Colonic mucosa (tissue), 4 donors: ENCODE measurements around the gene PPP3CA. TPM values are rescaled to one million over a fixed set of nuclear protein-coding genes. Genes with fewer than 3 reads are reported as not detected.

Experiments
- DNase-seq: peaks from one replicate; pipeline ENCODE4 v3.0.0-alpha.2; 2020
- H3K27ac ChIP-seq: fragments of 200-600 bp; one replicate; pipeline ENCODE4 v1.8.0; 2021
- H3K27me3 ChIP-seq: fragments of 200-600 bp; one replicate; pipeline ENCODE4 v1.8.0; 2021
- H3K36me3 ChIP-seq: fragments of 200-600 bp; one replicate; pipeline ENCODE4 v1.8.0; 2021
- H3K4me1 ChIP-seq: fragments of 200-600 bp; one replicate; pipeline ENCODE4 v1.8.0; 2021; ENCODE audit warnings: mild to moderate bottlenecking
- H3K4me3 ChIP-seq: fragments of 200-600 bp; one replicate; pipeline ENCODE4 v1.8.0; 2021
- H3K9ac ChIP-seq, 2 donors: one replicate each; pipeline ENCODE4 v1.7.0; 2013; ENCODE audit warnings: control low read depth in 2 of 2, low read depth in 2 of 2, low read length in 2 of 2
- H3K9me3 ChIP-seq: fragments of 200-600 bp; one replicate; pipeline ENCODE4 v1.8.0; 2021
- intact Hi-C: fragments of 100-400 bp; cut with DNase I; formaldehyde crosslinking; loops from one replicate; pipeline ENCODE4 v1.14.1; 2022
- total RNA-seq, 2 donors: library from RNA; stranded (reverse); fragmentation: NEBNext Ultra II Directional in 1 of 2; extraction: Animal tissue kit (Norgen Biotek cat#: 25700) in 1 of 2; gene quantifications; one replicate each; pipeline ENCODE4 v1.2.1, GENCODE V29; 2021
- TF ChIP-seq, protein P1 (sequence below): fragments of 200-600 bp; IDR thresholded peaks from one replicate; pipeline ENCODE4 v1.8.0; 2022; ENCODE audit warnings: antibody characterized with exemption, mild to moderate bottlenecking
- donor health status: healthy.
- donor health status: DM: no; HTN: no; CAD: no.
- donor health status: DM: no; HTN: no; CAD: no.

The PPP3CA gene
- total RNA-seq, 2 donors from 2014 or later, result 34.5 to 43.9 TPM

DNA sequence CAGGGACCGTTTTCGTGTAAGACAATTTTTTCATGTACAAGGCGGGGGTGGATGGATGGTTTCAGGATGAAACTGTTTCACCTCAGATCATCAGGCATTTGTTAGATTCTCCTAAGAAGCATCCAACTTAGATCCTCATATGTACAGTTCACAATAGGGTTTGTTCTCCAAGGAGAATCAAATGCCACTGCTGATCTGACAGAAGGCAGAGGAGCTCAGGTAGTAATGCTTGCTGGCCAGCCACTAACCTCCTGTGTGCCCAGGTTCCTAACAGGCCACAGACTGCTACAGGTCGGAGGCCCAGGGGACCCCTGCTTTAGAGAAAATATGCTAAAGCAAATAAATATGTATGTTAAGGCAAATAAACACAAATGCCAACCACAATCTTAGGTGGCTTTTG lies 61.3 kb downstream of the PPP3CA start:
- H3K4me1 ChIP-seq, result no peaks in the 10 kb centered on the region
- H3K9ac ChIP-seq, result no peak overlapping the region
- H3K4me3 ChIP-seq, result no peak overlapping the region
- intact Hi-C loops, result no loop called here
- no peaks in the 10 kb centered on the region for H3K27me3 ChIP-seq
- TF ChIP-seq, protein P1, sequence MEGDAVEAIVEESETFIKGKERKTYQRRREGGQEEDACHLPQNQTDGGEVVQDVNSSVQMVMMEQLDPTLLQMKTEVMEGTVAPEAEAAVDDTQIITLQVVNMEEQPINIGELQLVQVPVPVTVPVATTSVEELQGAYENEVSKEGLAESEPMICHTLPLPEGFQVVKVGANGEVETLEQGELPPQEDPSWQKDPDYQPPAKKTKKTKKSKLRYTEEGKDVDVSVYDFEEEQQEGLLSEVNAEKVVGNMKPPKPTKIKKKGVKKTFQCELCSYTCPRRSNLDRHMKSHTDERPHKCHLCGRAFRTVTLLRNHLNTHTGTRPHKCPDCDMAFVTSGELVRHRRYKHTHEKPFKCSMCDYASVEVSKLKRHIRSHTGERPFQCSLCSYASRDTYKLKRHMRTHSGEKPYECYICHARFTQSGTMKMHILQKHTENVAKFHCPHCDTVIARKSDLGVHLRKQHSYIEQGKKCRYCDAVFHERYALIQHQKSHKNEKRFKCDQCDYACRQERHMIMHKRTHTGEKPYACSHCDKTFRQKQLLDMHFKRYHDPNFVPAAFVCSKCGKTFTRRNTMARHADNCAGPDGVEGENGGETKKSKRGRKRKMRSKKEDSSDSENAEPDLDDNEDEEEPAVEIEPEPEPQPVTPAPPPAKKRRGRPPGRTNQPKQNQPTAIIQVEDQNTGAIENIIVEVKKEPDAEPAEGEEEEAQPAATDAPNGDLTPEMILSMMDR, result no peak
- DNase-seq, result no peak
- no peak overlapping the region for H3K27ac ChIP-seq
- H3K36me3 ChIP-seq, result no peaks in the 10 kb centered on the region
- H3K9me3 ChIP-seq, result no peaks in the 10 kb centered on the region

GRCh38 chr4:101284546-101284945 lies 62.8 kb downstream of the PPP3CA start:
- H3K4me1 ChIP-seq, result no peaks in the 10 kb centered on the region
- DNase-seq, result no peak
- no peak overlapping the region for H3K9ac ChIP-seq
- no peaks in the 10 kb centered on the region for H3K27me3 ChIP-seq
- intact Hi-C loops, result no loop called here
- TF ChIP-seq, protein P1, result no peak
- no peak overlapping the region for H3K4me3 ChIP-seq
- H3K36me3 ChIP-seq, result no peaks in the 10 kb centered on the region
- H3K9me3 ChIP-seq, result no peaks in the 10 kb centered on the region
- H3K27ac ChIP-seq, result no peak overlapping the region

GRCh38 chr4:101283434-101283833 lies 63.9 kb downstream of the PPP3CA start:
- H3K36me3 ChIP-seq, result no peaks in the 10 kb centered on the region
- intact Hi-C loops, result no loop called here
- H3K27ac ChIP-seq, result no peak overlapping the region
- H3K4me3 ChIP-seq, result no peak overlapping the region
- no peaks in the 10 kb centered on the region for H3K9me3 ChIP-seq
- H3K27me3 ChIP-seq, result no peaks in the 10 kb centered on the region
- TF ChIP-seq, protein P1, result no peak
- no peak for DNase-seq
- H3K9ac ChIP-seq, result no peak overlapping the region
- no peaks in the 10 kb centered on the region for H3K4me1 ChIP-seq

- Histone ChIP-seq H3K4me3 (no peak overlapping the region), H3K4me1 (no peaks in the 10 kb centered on the region), H3K9me3 (no peaks in the 10 kb centered on the region), H3K27me3 (no peaks in the 10 kb centered on the region), H3K36me3 (no peaks in the 10 kb centered on the region), H3K27ac (no peak overlapping the region), H3K9ac (no peak overlapping the region)
- no peak for DNase-seq
- TF ChIP-seq, protein P1, result no peak
- intact Hi-C loops, result no loop called here
Observed at GRCh38 chr4:101282076-101282844, 65.1 kb downstream of the PPP3CA start.

DNA sequence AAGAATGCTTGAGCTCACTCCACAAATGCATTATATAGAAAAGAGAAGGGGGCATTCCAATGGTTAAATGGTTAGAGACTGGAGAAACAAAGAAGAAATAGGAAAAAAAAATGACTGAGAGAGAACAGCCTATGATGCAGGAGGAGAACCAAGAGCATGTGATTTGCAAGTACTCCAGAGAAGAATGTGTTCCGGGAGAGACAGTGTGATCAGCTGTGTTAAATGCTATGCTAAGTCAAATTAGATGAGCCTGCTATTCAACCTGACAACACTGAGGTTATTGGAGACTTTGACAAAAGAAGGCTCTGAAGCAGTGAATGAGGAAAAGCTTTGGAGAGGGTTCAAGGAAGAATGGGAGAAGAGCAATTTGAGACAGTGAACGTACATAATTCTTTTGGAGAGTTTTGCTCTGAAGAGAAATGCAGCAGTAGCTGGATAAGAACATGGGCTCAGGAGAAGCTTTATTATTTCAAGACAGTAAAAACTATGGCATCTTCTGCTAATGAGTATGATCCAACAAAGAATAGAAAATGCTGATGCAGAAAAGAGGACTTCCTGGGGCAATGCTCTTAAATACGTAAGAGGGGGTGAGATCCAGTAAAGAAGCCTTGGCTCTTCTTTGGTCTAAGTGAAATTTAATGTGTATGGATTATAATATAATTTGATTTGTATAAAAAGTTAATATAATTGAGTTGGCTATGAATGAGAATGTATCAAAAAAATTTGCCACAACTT lies 66.3 kb downstream of the PPP3CA start:
- intact Hi-C loops, result no loop called here
- no peaks in the 10 kb centered on the region for H3K4me1 ChIP-seq

More for the DNA sequence above, 66.3 kb downstream of the PPP3CA start:
- H3K9me3 ChIP-seq, result no peaks in the 10 kb centered on the region
- no peak overlapping the region for H3K27ac ChIP-seq
- no peaks in the 10 kb centered on the region for H3K27me3 ChIP-seq
- no peak overlapping the region for H3K4me3 ChIP-seq
- DNase-seq, result no peak
- TF ChIP-seq, protein P1, result no peak
- H3K9ac ChIP-seq, result no peak overlapping the region
- H3K36me3 ChIP-seq, result no peaks in the 10 kb centered on the region
